Parathyroid adenoma (tissue), 2 donors: Measurements from ENCODE around the gene AS3MT.

ENCODE experiments used
- H2AFZ ChIP-seq: fragments of 300-600 bp; sonication (generic); one replicate; pipeline ENCODE4 v1.7.0; 2017; ENCODE audit warnings: antibody characterized with exemption, mild to moderate bottlenecking
- H3K27ac ChIP-seq: fragments of 300-600 bp; sonication (generic); one replicate; pipeline ENCODE4 v1.7.0; 2017
- H3K27me3 ChIP-seq: fragments of 300-600 bp; sonication (generic); one replicate; pipeline ENCODE4 v1.7.0; 2017; ENCODE audit warnings: low read length; ENCODE audit not compliant: control insufficient read depth, insufficient read depth
- H3K36me3 ChIP-seq: fragments of 300-600 bp; sonication (generic); one replicate; pipeline ENCODE4 v1.7.0; 2017; ENCODE audit warnings: low read length; ENCODE audit not compliant: control insufficient read depth, insufficient read depth
- H3K4me1 ChIP-seq: fragments of 300-600 bp; sonication (generic); one replicate; pipeline ENCODE4 v1.7.0; 2017; ENCODE audit warnings: control low read depth
- H3K4me2 ChIP-seq: fragments of 300-600 bp; sonication (generic); one replicate; pipeline ENCODE4 v1.7.0; 2017; ENCODE audit warnings: low read length
- H3K4me3 ChIP-seq: fragments of 300-600 bp; sonication (generic); one replicate; pipeline ENCODE4 v1.7.0; 2017; ENCODE audit warnings: low read depth, low read length
- H3K79me2 ChIP-seq: fragments of 300-600 bp; sonication (generic); one replicate; pipeline ENCODE4 v1.7.0; 2017; ENCODE audit warnings: control low read depth
- H3K9ac ChIP-seq: fragments of 300-600 bp; sonication (generic); one replicate; pipeline ENCODE4 v1.7.0; 2017; ENCODE audit warnings: mild to moderate bottlenecking
- H3K9me3 ChIP-seq: fragments of 300-600 bp; sonication (generic); one replicate; pipeline ENCODE4 v1.7.0; 2017; ENCODE audit warnings: low read length; ENCODE audit not compliant: control insufficient read depth
- CTCF ChIP-seq: fragments of 300-600 bp; sonication (generic); IDR thresholded peaks from one replicate; pipeline ENCODE4 v1.7.0; 2017; ENCODE audit warnings: antibody characterized with exemption, mild to moderate bottlenecking
- donor health status: primary hyperparathyroidism.

AS3MT gene

GRCh38 chr10:102948176-102948575, 78.9 kb downstream of the AS3MT start:
- Histone ChIP-seq H3K27ac (no peak overlapping the region), H3K4me1 (peaks cover 17% of the 10 kb centered on the region), H3K9me3 (no peaks in the 10 kb centered on the region), H3K4me3 (no peak overlapping the region), H2AFZ (no peak overlapping the region), H3K36me3 (no peaks in the 10 kb centered on the region), H3K9ac (no peak overlapping the region), H3K4me2 (no peak overlapping the region), H3K27me3 (no peaks in the 10 kb centered on the region), H3K79me2 (peaks cover 13% of the 10 kb centered on the region)
- no peak for TF ChIP-seq CTCF

- H3K27ac ChIP-seq: no peak overlapping the region
- H3K4me3 ChIP-seq: no peak overlapping the region
- no peaks in the 10 kb centered on the region for H3K9me3 ChIP-seq
- no peak for TF ChIP-seq CTCF
- no peak overlapping the region for H3K4me2 ChIP-seq
- H3K4me1 ChIP-seq: peaks cover 17% of the 10 kb centered on the region
- no peak overlapping the region for H3K9ac ChIP-seq
- H3K27me3 ChIP-seq: no peaks in the 10 kb centered on the region
- H3K79me2 ChIP-seq: peaks cover 13% of the 10 kb centered on the region
- no peaks in the 10 kb centered on the region for H3K36me3 ChIP-seq
- H2AFZ ChIP-seq: no peak overlapping the region
Observed at GRCh38 chr10:102948786-102949185, 79.5 kb downstream of the AS3MT start.

GRCh38 chr10:102949916-102950315, 80.6 kb downstream of the AS3MT start:
- Histone ChIP-seq H3K27me3 (no peaks in the 10 kb centered on the region), H3K9ac (no peak overlapping the region), H2AFZ (no peak overlapping the region), H3K36me3 (no peaks in the 10 kb centered on the region), H3K4me3 (no peak overlapping the region), H3K27ac (no peak overlapping the region), H3K79me2 (peaks cover 19% of the 10 kb centered on the region), H3K4me2 (no peak overlapping the region), H3K9me3 (no peaks in the 10 kb centered on the region), H3K4me1 (peaks cover 13% of the 10 kb centered on the region)
- no peak for TF ChIP-seq CTCF

GRCh38 chr10:102951316-102951715, 82.0 kb downstream of the AS3MT start:
- Histone ChIP-seq H3K9me3 (no peaks in the 10 kb centered on the region), H3K27ac (no peak overlapping the region), H3K36me3 (no peaks in the 10 kb centered on the region), H3K4me1 (peaks cover 2% of the 10 kb centered on the region), H3K79me2 (peaks cover 27% of the 10 kb centered on the region), H3K27me3 (no peaks in the 10 kb centered on the region), H3K4me2 (no peak overlapping the region), H3K4me3 (no peak overlapping the region), H3K9ac (no peak overlapping the region), H2AFZ (no peak overlapping the region)
- TF ChIP-seq CTCF: no peak
